ENCODE measurements around the gene ROBO2.
A peak's percentile ranks its signal among the peaks of the same experiment; 100 is the strongest.

The ROBO2 gene

DNA sequence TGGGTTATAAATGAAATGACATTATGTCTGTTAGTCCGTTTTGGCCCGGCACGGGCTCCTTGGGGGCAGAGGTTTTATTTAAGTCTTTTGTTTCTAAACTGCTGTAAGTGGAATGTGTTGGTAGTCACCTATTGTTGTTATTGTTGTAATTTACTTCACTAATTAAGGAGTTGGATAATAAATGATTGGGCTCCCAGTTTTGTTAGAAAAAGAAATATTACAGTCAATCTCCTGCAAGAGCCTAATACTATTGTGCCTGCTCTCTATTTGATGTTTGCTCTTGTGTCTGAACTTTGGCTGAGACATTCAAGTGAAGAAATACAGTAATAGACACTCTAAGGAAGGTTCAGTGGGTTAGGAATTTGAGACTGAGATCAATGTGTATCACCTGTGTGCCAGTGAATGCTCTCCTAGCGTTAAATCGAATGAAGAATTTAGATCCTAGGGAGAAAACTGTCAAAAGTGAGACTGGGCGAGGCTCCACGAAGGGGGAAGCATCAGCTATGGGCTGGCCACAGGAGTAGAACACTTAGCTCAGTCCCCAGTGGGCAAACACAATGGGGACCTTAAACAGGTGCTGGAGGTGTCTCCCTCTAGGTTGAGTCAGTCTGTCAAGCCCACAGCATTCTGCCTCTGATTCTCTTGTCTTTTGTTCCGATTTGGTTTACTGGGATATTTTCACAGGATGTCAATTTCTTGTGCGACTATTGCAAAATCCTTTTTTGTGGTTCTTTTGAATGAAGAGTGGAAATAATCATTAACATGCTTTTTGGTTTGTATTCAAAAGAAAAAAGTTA is 1.2 kb downstream of the ROBO2 start:
- FAIRE-seq = no peak

DNA sequence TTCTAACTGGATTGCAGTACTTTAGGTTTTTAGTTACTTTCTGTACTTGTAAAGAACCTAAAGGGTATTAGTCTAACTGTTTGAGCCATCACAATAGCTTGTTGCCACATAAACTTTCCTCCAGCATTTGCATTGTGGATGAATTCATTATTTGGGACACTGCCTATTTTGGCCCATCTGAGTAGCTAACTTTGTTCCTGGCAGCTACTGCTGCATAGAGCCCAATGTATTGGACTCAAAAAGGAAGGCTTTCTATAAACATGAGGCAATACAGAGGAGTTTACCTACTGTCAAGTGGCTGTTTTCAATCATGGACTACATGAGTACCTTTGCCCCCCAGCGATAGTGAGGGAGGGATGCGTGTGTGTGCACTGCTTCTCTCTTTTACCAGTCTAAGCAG is 1.9 kb downstream of the ROBO2 start:
- FAIRE-seq (no peak), DNase-seq (ENCODE audit: insufficient read length, low spot score) (no peak)
- TF ChIP-seq, protein P1, sequence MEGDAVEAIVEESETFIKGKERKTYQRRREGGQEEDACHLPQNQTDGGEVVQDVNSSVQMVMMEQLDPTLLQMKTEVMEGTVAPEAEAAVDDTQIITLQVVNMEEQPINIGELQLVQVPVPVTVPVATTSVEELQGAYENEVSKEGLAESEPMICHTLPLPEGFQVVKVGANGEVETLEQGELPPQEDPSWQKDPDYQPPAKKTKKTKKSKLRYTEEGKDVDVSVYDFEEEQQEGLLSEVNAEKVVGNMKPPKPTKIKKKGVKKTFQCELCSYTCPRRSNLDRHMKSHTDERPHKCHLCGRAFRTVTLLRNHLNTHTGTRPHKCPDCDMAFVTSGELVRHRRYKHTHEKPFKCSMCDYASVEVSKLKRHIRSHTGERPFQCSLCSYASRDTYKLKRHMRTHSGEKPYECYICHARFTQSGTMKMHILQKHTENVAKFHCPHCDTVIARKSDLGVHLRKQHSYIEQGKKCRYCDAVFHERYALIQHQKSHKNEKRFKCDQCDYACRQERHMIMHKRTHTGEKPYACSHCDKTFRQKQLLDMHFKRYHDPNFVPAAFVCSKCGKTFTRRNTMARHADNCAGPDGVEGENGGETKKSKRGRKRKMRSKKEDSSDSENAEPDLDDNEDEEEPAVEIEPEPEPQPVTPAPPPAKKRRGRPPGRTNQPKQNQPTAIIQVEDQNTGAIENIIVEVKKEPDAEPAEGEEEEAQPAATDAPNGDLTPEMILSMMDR (IDR thresholded peaks at IDR 0.05; ENCODE audit: insufficient read depth, missing control alignments) = no peak

More for the DNA sequence above, 1.2 kb downstream of the ROBO2 start:
- TF ChIP-seq, protein P1 (IDR thresholded peaks at IDR 0.05; ENCODE audit: insufficient read depth, missing control alignments) = no peak
- no peak for DNase-seq (ENCODE audit: insufficient read length, low spot score)

DNA sequence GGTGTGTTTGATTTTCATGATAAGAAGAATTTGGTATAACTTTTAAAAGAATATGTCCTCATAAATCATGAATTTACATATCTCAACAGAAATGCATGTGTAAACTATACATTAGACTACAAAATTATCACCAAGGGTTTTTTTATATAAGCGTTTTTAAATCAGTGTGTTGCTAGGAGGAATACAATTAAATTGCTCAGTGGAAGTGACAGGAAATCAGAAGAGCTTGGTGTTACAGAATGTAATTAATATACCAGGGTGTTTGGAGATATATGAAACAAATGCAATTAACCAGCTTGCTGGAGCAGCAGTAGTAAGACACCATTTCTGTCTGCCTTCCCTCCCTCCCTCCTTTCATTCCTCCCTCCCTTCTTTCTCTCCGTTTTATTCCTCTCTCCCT is 2.4 kb downstream of the ROBO2 start:
- no peak for FAIRE-seq
- TF ChIP-seq, protein P1 (IDR thresholded peaks at IDR 0.05; ENCODE audit: insufficient read depth, missing control alignments) = no peak
- DNase-seq (ENCODE audit: insufficient read length, low spot score) = no peak

DNA sequence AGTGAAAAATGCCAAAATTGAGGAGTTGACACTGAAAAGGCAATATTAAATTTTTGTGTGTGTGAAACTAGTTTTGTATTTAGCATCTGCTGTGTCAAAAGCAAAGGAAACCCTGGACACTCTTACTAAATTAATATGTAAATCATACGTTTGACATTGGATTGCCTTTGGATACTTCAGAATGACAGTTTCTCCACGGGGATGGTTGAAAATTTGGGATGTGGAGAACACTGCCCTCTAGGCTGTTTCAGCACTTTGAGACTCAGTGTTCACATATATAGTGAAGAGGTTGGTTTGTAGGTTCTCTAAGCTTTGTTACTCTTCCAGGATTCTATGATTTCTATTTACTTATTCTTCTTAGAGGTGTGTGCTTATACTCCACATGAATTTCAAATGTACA is 3.0 kb downstream of the ROBO2 start:
- TF ChIP-seq, protein P1 (IDR thresholded peaks at IDR 0.05; ENCODE audit: insufficient read depth, missing control alignments) = peak; percentile 47
- FAIRE-seq (no peak), DNase-seq (ENCODE audit: insufficient read length, low spot score) (no peak)

DNA sequence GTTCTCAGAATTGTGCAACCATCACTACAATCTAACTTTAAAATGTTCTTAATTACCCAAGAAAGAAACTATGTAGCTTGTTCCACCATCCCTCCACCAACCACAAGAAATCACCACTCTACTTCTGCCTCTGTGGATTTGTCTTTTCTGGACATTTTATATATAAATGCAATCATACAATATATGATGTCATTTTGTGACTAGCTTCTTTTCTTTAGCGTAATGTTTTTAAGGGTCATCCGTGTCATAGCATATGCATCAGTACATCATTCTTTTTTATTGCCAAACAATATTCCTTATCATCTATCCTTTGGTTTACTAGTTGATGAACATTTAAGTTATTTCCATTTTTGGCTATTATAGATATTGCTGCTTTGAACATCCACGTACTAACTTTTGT is 5.8 kb downstream of the ROBO2 start:
- TF ChIP-seq, protein P1 (IDR thresholded peaks at IDR 0.05; ENCODE audit: insufficient read depth, missing control alignments) = no peak
- FAIRE-seq (no peak), DNase-seq (ENCODE audit: insufficient read length, low spot score) (no peak)

DNA sequence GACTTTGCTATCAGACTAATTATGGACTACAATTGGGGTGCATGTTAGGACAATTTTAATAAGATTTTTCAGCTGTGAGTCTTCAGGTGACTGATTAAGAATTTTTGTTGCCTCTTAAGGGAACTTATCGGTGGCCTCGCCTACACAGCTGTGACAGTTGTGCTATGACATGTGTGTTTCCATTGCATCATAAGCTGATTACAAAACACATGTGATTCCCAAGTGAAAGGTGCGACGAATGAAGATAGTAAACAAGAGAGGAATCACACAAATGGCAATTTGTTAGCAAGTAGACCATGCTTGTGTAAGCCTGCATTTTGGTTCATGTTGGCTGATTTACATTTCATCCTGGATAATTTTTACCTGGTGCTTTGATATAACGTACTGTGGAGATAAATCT is 8.3 kb downstream of the ROBO2 start:
- TF ChIP-seq, protein P1 (IDR thresholded peaks at IDR 0.05; ENCODE audit: insufficient read depth, missing control alignments) = no peak
- DNase-seq (ENCODE audit: insufficient read length, low spot score) (no peak), FAIRE-seq (no peak)

DNA sequence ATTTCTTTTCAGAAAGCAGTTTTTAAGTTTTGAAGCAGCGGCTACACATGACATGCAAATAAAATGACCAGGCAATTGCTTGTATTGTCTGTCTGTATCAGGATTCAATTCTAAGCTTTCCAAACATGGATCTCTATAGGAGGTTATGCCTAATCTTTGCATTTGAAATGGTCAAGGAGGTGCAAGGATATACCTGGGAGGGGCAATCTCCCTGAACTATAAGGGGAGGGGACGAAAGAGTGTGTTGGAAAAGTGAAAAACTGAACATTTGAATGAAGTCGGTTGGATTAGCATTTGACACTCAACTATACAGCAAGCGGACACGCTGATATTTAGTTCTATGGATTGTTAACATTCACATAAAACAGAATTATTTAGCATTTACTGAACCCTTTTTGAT is 11.7 kb downstream of the ROBO2 start:
- TF ChIP-seq, protein P1 (IDR thresholded peaks at IDR 0.05; ENCODE audit: insufficient read depth, missing control alignments) = no peak
- FAIRE-seq (no peak), DNase-seq (ENCODE audit: insufficient read length, low spot score) (no peak)

All from D721Med (cell line).